Hepatic stellate cell (primary cell): ENCODE data around the gene CRADD.
"Not testable (repeated sequence)": the region's sequence is repeated elsewhere in the genome, so short reads cannot be mapped to it uniquely, and the experiment has no call there.

Experiments
- DNase-seq: peaks from one replicate; pipeline ENCODE4 v3.0.0; 2011; ENCODE audit warnings: low spot score

Gene CRADD

GRCh38 chr12:93844164-93844784, 167.1 kb downstream of the CRADD start:
- no peak for DNase-seq

GRCh38 chr12:93846936-93847516, 169.9 kb downstream of the CRADD start:
- DNase-seq = no peak

- no peak for DNase-seq
Measured at GRCh38 chr12:93847517-93848474, 170.6 kb downstream of the CRADD start.

- no peak for DNase-seq
Measured at GRCh38 chr12:93848523-93849101, 171.4 kb downstream of the CRADD start.

- no peak for DNase-seq
Measured at GRCh38 chr12:93849946-93850345, 172.8 kb downstream of the CRADD start.

- DNase-seq = no peak
Measured at GRCh38 chr12:93850481-93851256, 173.5 kb downstream of the CRADD start.

- no peak for DNase-seq
Measured at GRCh38 chr12:93851257-93851671, 174.1 kb downstream of the CRADD start.

GRCh38 chr12:93852173-93852591, 175.0 kb downstream of the CRADD start:
- DNase-seq = no peak

- DNase-seq = no peak
Measured at GRCh38 chr12:93853698-93854478, 176.7 kb downstream of the CRADD start.

- DNase-seq = no peak
Measured at GRCh38 chr12:93855261-93855660, 178.1 kb downstream of the CRADD start.

GRCh38 chr12:93856611-93857010, 179.4 kb downstream of the CRADD start:
- no peak for DNase-seq

GRCh38 chr12:93857279-93857938, 180.2 kb downstream of the CRADD start:
- no peak for DNase-seq

- DNase-seq = no peak
Measured at GRCh38 chr12:93857991-93858447, 180.8 kb downstream of the CRADD start.

- DNase-seq = no peak
Measured at GRCh38 chr12:93860668-93861373, 183.6 kb downstream of the CRADD start.

- DNase-seq = no peak
Measured at GRCh38 chr12:93862424-93862823, 185.2 kb downstream of the CRADD start.

- DNase-seq = no peak
Measured at GRCh38 chr12:93865751-93866150, 188.6 kb downstream of the CRADD start.

- DNase-seq = no peak
Measured at GRCh38 chr12:93868771-93869170, 191.6 kb downstream of the CRADD start.

- DNase-seq = no peak
Measured at GRCh38 chr12:93870020-93870795, 193.0 kb downstream of the CRADD start.

- DNase-seq = not testable (repeated sequence)
Measured at GRCh38 chr12:93871566-93871965, 194.4 kb downstream of the CRADD start.
